Measurements from ENCODE around the gene GBP4. TPM values are rescaled to one million over a fixed set of nuclear protein-coding genes. Genes with fewer than 3 reads are reported as not detected.

GBP4 gene
- total and polyA plus RNA-seq, 2 experiments from 2014 or later: 0.03 TPM; not detected in 1

GRCh38 chr1:89171067-89171438 is 27.7 kb downstream of the GBP4 start:
- no peaks in the 10 kb centered on the region for H3K4me1 Mint-ChIP-seq
- Histone ChIP-seq H4K20me1 (replicated peaks; ENCODE audit: insufficient read depth) (no peaks in the 10 kb centered on the region), H3K4me1 (ENCODE audit: insufficient read depth) (no peaks in the 10 kb centered on the region), H3K27me3 (ENCODE audit: insufficient read depth) (no peaks in the 10 kb centered on the region), H2AFZ (no peak overlapping the region), H3F3A (replicated peaks; ENCODE audit: low read depth) (no peaks in the 10 kb centered on the region), H3K27ac (ENCODE audit: low read depth) (no peak overlapping the region), H3K9me2 (ENCODE audit: insufficient read depth) (0 out of 2 replicates have a peak, but pooled peaks cover 4% of the 10 kb centered on the region), H3K4me2 (no peak overlapping the region), H3K4me3 (no peak overlapping the region), H3K36me3 (ENCODE audit: insufficient read depth) (no peaks in the 10 kb centered on the region), H3K79me2 (replicated peaks; ENCODE audit: insufficient read depth) (no peaks in the 10 kb centered on the region)
- no peak for TF ChIP-seq STAT1 (IDR thresholded peaks at IDR 0.05; ENCODE audit: unreplicated experiment)
- TF ChIP-seq EZH2 (IDR thresholded peaks at IDR 0.05; ENCODE audit: low read depth, unreplicated experiment): no peak
- no peak for TF ChIP-seq JUNB (IDR thresholded peaks at IDR 0.05; ENCODE audit: unreplicated experiment)
- TF ChIP-seq, protein P1, sequence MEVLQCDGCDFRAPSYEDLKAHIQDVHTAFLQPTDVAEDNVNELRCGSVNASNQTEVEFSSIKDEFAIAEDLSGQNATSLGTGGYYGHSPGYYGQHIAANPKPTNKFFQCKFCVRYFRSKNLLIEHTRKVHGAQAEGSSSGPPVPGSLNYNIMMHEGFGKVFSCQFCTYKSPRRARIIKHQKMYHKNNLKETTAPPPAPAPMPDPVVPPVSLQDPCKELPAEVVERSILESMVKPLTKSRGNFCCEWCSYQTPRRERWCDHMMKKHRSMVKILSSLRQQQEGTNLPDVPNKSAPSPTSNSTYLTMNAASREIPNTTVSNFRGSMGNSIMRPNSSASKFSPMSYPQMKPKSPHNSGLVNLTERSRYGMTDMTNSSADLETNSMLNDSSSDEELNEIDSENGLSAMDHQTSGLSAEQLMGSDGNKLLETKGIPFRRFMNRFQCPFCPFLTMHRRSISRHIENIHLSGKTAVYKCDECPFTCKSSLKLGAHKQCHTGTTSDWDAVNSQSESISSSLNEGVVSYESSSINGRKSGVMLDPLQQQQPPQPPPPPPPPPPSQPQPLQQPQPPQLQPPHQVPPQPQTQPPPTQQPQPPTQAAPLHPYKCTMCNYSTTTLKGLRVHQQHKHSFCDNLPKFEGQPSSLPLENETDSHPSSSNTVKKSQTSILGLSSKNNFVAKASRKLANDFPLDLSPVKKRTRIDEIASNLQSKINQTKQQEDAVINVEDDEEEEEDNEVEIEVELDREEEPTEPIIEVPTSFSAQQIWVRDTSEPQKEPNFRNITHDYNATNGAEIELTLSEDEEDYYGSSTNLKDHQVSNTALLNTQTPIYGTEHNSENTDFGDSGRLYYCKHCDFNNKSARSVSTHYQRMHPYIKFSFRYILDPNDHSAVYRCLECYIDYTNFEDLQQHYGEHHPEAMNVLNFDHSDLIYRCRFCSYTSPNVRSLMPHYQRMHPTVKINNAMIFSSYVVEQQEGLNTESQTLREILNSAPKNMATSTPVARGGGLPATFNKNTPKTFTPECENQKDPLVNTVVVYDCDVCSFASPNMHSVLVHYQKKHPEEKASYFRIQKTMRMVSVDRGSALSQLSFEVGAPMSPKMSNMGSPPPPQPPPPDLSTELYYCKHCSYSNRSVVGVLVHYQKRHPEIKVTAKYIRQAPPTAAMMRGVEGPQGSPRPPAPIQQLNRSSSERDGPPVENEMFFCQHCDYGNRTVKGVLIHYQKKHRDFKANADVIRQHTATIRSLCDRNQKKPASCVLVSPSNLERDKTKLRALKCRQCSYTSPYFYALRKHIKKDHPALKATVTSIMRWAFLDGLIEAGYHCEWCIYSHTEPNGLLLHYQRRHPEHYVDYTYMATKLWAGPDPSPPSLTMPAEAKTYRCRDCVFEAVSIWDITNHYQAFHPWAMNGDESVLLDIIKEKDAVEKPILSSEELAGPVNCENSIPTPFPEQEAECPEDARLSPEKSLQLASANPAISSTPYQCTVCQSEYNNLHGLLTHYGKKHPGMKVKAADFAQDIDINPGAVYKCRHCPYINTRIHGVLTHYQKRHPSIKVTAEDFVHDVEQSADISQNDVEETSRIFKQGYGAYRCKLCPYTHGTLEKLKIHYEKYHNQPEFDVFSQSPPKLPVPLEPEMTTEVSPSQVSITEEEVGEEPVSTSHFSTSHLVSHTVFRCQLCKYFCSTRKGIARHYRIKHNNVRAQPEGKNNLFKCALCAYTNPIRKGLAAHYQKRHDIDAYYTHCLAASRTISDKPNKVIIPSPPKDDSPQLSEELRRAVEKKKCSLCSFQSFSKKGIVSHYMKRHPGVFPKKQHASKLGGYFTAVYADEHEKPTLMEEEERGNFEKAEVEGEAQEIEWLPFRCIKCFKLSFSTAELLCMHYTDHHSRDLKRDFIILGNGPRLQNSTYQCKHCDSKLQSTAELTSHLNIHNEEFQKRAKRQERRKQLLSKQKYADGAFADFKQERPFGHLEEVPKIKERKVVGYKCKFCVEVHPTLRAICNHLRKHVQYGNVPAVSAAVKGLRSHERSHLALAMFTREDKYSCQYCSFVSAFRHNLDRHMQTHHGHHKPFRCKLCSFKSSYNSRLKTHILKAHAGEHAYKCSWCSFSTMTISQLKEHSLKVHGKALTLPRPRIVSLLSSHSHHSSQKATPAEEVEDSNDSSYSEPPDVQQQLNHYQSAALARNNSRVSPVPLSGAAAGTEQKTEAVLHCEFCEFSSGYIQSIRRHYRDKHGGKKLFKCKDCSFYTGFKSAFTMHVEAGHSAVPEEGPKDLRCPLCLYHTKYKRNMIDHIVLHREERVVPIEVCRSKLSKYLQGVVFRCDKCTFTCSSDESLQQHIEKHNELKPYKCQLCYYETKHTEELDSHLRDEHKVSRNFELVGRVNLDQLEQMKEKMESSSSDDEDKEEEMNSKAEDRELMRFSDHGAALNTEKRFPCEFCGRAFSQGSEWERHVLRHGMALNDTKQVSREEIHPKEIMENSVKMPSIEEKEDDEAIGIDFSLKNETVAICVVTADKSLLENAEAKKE (CRISPR knock-in tag; IDR thresholded peaks at IDR 0.05): no peak
- TF ChIP-seq CREB1 (CRISPR knock-in tag; IDR thresholded peaks at IDR 0.05; ENCODE audit: low read depth): no peak
- TF ChIP-seq NANOG (IDR thresholded peaks at IDR 0.05; ENCODE audit: borderline replicate concordance): no peak
- no peak for TF ChIP-seq POLR2AphosphoS5 (IDR thresholded peaks at IDR 0.05; ENCODE audit: low read depth)
- TF ChIP-seq EZH2phosphoT487 (IDR thresholded peaks at IDR 0.05; ENCODE audit: unreplicated experiment): no peak
- TF ChIP-seq ZNF331 (CRISPR knock-in tag; IDR thresholded peaks at IDR 0.05; ENCODE audit: low read depth): no peak
- no peak for TF ChIP-seq ZNF114 (CRISPR knock-in tag; IDR thresholded peaks at IDR 0.05)
- TF ChIP-seq CTCF (conservative IDR thresholded peaks at IDR 0.05; ENCODE audit: low read depth in 2 of 2): no peak
- TF ChIP-seq, protein P2, sequence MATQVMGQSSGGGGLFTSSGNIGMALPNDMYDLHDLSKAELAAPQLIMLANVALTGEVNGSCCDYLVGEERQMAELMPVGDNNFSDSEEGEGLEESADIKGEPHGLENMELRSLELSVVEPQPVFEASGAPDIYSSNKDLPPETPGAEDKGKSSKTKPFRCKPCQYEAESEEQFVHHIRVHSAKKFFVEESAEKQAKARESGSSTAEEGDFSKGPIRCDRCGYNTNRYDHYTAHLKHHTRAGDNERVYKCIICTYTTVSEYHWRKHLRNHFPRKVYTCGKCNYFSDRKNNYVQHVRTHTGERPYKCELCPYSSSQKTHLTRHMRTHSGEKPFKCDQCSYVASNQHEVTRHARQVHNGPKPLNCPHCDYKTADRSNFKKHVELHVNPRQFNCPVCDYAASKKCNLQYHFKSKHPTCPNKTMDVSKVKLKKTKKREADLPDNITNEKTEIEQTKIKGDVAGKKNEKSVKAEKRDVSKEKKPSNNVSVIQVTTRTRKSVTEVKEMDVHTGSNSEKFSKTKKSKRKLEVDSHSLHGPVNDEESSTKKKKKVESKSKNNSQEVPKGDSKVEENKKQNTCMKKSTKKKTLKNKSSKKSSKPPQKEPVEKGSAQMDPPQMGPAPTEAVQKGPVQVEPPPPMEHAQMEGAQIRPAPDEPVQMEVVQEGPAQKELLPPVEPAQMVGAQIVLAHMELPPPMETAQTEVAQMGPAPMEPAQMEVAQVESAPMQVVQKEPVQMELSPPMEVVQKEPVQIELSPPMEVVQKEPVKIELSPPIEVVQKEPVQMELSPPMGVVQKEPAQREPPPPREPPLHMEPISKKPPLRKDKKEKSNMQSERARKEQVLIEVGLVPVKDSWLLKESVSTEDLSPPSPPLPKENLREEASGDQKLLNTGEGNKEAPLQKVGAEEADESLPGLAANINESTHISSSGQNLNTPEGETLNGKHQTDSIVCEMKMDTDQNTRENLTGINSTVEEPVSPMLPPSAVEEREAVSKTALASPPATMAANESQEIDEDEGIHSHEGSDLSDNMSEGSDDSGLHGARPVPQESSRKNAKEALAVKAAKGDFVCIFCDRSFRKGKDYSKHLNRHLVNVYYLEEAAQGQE (IDR thresholded peaks at IDR 0.05; ENCODE audit: unreplicated experiment): no peak
- no peak overlapping the region for H3K27ac Mint-ChIP-seq
- no peaks in the 10 kb centered on the region for H3K27me3 Mint-ChIP-seq (ENCODE audit: insufficient read depth, low read depth, poor library complexity)
- H3K36me3 Mint-ChIP-seq (ENCODE audit: low read depth): no peaks in the 10 kb centered on the region
- ATAC-seq (no peak), DNase-seq (ENCODE audit: low spot score) (no peak)
- H3K4me3 Mint-ChIP-seq: no peak overlapping the region
- no peaks in the 10 kb centered on the region for H3K9me3 Mint-ChIP-seq
